OCI-LY3 (cell line): Measurements from ENCODE around the gene ARHGAP19.

ENCODE experiments used
- EZH2phosphoT487 ChIP-seq: fragments of 200-600 bp; shearing (Covaris generic); IDR thresholded peaks from 2 replicates; pipeline ENCODE4 v1.6.1; 2018; ENCODE audit warnings: antibody characterized with exemption, mixed run types, low read depth
- TF ChIP-seq, protein P1 (sequence below): fragments of 200-600, 300-600 bp; sonication (generic); IDR thresholded peaks from 2 replicates; pipeline ENCODE4 v1.5.1; 2014; ENCODE audit warnings: antibody characterized with exemption, low read length, low read depth

DNA sequence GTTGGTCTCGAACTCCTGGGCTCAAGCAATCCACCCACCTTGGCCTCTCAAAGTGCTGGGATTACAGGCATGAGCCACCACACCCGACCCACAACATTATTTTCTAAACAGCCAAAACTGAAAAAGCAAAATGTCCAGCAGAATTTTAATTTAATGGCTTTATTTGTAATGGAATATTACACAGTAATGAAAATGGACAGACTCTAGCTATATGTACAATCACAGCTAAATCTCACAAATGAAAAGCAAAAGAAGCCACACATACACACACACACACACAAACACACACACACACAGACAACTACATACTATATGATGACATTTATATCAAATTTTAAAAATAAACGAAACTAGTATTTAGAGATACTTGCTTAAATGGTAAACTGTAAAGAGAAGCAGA is 18.7 kb downstream of the ARHGAP19 start:
- TF ChIP-seq, protein P1, sequence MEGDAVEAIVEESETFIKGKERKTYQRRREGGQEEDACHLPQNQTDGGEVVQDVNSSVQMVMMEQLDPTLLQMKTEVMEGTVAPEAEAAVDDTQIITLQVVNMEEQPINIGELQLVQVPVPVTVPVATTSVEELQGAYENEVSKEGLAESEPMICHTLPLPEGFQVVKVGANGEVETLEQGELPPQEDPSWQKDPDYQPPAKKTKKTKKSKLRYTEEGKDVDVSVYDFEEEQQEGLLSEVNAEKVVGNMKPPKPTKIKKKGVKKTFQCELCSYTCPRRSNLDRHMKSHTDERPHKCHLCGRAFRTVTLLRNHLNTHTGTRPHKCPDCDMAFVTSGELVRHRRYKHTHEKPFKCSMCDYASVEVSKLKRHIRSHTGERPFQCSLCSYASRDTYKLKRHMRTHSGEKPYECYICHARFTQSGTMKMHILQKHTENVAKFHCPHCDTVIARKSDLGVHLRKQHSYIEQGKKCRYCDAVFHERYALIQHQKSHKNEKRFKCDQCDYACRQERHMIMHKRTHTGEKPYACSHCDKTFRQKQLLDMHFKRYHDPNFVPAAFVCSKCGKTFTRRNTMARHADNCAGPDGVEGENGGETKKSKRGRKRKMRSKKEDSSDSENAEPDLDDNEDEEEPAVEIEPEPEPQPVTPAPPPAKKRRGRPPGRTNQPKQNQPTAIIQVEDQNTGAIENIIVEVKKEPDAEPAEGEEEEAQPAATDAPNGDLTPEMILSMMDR, result no peak
- TF ChIP-seq EZH2phosphoT487, result no peak
